K562 (cell line): ENCODE results near the gene ARHGAP4. TPM values are rescaled to one million over a fixed set of nuclear protein-coding genes. Genes with fewer than 3 reads are reported as not detected.

Source experiments
- L3MBTL2 ChIP-seq: fragments of 450-650 bp; IDR thresholded peaks from 2 replicates; pipeline ENCODE4 v1.6.1; 2016; ENCODE audit warnings: mild to moderate bottlenecking, moderate library complexity
- MAZ ChIP-seq, 2 experiments: fragments of 450-650 bp in 1 of 2; sonication (generic) in 1 of 2; formaldehyde crosslinking; IDR thresholded peaks in 1 of 2; conservative IDR thresholded peaks in 1 of 2; 2 replicates each; pipeline versions ENCODE4 v1.4.0 to v1.5.0; 2020; ENCODE audit warnings: mild to moderate bottlenecking in 1 of 2, missing genetic modification reagents in 1 of 2
- PCBP2 ChIP-seq: fragments of 200-400 bp; formaldehyde crosslinking; IDR thresholded peaks from 2 replicates; pipeline ENCODE4 v1.6.1; 2018; ENCODE audit warnings: low read length, low read depth, mild to moderate bottlenecking, moderate library complexity; ENCODE audit not compliant: poor library complexity, severe bottlenecking
- RBM25 ChIP-seq: fragments of 200-400 bp; formaldehyde crosslinking; IDR thresholded peaks from 2 replicates; pipeline ENCODE4 v1.6.1; 2018; ENCODE audit warnings: low read length, low read depth, moderate library complexity; ENCODE audit not compliant: severe bottlenecking
- ZNF263 ChIP-seq: sonication (generic); formaldehyde crosslinking; IDR thresholded peaks from 2 replicates; pipeline ENCODE4 v1.8.0; 2022; ENCODE audit warnings: mild to moderate bottlenecking, missing genetic modification reagents, borderline replicate concordance
- polyA plus RNA-seq, 8 experiments: library from polyadenylated mRNA; depleted of rRNA in 4 of 8; stranded (reverse) in 5 of 8; unstranded in 3 of 8; fragments of >200 nt; fragmentation: Nextera tagmentation in 2 of 8; fragmentation: Illumina TruSeq in 1 of 8; extraction: Ambion mirVana in 2 of 8; extraction: Trizol in 1 of 8; gene quantifications; 2 replicates each; pipeline versions ENCODE4 v1.2.1 to v1.2.3, GENCODE V29; 2011 to 2014; ENCODE audit warnings: inconsistent platforms in 1 of 8, missing spikeins in 1 of 8
- total RNA-seq, 7 experiments: library from RNA; depleted of rRNA in 6 of 7; stranded (reverse); fragments of >200 nt in 6 of 7; fragmentation: Illumina TruSeq in 2 of 7; extraction: Trizol in 2 of 7; gene quantifications; 2 replicates each; pipeline versions ENCODE4 v1.2.1 to v1.2.3, GENCODE V29; 2011 to 2021; ENCODE audit warnings: low replicate concordance in 1 of 7
- TF ChIP-seq, protein P1 (sequence below): sonication (generic); formaldehyde crosslinking; IDR thresholded peaks from 2 replicates; pipeline ENCODE4 v1.8.0; 2022; ENCODE audit warnings: mild to moderate bottlenecking, missing genetic modification reagents
- TF ChIP-seq, protein P2 (sequence below): fragments of 200-600 bp; sonication (generic); IDR thresholded peaks from one replicate; pipeline ENCODE4 v1.6.1; 2012; ENCODE audit warnings: mild to moderate bottlenecking, low read depth, low read length, inconsistent platforms
- TF ChIP-seq, protein P3 (sequence below): IDR thresholded peaks from 2 replicates; pipeline ENCODE4 v1.6.1; 2014; ENCODE audit warnings: antibody characterized with exemption

The ARHGAP4 gene
- total and polyA plus RNA-seq, 9 of the 15 experiments (the other 6 are each of a cell fraction or from before 2014, with no cell fraction given) = 0.30 to 81.8 (median 13.5) TPM

DNA sequence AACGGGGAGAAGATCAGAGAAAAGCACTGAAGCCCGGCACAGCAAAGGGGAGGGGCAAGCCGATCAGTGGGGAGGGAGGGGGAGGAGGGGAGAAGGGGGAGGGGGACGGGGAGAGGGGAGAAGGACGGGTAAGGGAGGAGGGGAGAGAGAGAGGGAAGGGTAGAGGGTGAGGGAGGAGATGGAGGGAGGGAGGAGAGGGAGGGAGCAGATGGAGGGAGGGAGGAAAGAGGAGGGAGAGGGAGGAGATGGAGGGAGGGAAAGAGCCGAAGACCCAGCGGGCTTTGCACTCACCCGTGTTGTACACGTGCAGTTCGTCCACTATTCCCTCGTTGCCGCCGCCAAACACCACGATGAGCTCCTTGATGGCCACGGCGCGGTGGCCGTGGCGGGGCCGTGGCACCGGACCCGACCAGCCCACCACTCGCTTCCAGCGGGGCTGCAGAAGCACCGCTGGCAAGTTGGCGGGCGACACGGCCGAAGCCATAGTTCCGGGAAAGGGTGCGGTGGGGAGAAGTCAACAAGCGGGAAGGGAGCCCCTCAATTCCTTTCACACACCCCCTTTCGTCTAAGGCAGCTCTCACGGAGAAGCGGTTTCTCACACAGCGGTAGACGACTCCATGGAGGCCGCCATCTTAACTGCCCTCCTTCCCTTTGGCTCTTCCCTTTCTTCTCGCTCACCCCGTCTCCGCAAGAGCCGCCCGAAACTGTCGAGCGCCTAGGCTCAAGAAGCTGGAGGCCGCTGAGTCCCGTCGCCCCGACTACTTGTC is 44.5 kb upstream of the ARHGAP4 start (continued):
- peak; percentile 85 for TF ChIP-seq L3MBTL2
- TF ChIP-seq, protein P1, sequence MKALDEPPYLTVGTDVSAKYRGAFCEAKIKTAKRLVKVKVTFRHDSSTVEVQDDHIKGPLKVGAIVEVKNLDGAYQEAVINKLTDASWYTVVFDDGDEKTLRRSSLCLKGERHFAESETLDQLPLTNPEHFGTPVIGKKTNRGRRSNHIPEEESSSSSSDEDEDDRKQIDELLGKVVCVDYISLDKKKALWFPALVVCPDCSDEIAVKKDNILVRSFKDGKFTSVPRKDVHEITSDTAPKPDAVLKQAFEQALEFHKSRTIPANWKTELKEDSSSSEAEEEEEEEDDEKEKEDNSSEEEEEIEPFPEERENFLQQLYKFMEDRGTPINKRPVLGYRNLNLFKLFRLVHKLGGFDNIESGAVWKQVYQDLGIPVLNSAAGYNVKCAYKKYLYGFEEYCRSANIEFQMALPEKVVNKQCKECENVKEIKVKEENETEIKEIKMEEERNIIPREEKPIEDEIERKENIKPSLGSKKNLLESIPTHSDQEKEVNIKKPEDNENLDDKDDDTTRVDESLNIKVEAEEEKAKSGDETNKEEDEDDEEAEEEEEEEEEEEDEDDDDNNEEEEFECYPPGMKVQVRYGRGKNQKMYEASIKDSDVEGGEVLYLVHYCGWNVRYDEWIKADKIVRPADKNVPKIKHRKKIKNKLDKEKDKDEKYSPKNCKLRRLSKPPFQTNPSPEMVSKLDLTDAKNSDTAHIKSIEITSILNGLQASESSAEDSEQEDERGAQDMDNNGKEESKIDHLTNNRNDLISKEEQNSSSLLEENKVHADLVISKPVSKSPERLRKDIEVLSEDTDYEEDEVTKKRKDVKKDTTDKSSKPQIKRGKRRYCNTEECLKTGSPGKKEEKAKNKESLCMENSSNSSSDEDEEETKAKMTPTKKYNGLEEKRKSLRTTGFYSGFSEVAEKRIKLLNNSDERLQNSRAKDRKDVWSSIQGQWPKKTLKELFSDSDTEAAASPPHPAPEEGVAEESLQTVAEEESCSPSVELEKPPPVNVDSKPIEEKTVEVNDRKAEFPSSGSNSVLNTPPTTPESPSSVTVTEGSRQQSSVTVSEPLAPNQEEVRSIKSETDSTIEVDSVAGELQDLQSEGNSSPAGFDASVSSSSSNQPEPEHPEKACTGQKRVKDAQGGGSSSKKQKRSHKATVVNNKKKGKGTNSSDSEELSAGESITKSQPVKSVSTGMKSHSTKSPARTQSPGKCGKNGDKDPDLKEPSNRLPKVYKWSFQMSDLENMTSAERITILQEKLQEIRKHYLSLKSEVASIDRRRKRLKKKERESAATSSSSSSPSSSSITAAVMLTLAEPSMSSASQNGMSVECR (CRISPR knock-in tag) = no peak; the same call in 1 of the 2 replicates
- TF ChIP-seq, protein P2, sequence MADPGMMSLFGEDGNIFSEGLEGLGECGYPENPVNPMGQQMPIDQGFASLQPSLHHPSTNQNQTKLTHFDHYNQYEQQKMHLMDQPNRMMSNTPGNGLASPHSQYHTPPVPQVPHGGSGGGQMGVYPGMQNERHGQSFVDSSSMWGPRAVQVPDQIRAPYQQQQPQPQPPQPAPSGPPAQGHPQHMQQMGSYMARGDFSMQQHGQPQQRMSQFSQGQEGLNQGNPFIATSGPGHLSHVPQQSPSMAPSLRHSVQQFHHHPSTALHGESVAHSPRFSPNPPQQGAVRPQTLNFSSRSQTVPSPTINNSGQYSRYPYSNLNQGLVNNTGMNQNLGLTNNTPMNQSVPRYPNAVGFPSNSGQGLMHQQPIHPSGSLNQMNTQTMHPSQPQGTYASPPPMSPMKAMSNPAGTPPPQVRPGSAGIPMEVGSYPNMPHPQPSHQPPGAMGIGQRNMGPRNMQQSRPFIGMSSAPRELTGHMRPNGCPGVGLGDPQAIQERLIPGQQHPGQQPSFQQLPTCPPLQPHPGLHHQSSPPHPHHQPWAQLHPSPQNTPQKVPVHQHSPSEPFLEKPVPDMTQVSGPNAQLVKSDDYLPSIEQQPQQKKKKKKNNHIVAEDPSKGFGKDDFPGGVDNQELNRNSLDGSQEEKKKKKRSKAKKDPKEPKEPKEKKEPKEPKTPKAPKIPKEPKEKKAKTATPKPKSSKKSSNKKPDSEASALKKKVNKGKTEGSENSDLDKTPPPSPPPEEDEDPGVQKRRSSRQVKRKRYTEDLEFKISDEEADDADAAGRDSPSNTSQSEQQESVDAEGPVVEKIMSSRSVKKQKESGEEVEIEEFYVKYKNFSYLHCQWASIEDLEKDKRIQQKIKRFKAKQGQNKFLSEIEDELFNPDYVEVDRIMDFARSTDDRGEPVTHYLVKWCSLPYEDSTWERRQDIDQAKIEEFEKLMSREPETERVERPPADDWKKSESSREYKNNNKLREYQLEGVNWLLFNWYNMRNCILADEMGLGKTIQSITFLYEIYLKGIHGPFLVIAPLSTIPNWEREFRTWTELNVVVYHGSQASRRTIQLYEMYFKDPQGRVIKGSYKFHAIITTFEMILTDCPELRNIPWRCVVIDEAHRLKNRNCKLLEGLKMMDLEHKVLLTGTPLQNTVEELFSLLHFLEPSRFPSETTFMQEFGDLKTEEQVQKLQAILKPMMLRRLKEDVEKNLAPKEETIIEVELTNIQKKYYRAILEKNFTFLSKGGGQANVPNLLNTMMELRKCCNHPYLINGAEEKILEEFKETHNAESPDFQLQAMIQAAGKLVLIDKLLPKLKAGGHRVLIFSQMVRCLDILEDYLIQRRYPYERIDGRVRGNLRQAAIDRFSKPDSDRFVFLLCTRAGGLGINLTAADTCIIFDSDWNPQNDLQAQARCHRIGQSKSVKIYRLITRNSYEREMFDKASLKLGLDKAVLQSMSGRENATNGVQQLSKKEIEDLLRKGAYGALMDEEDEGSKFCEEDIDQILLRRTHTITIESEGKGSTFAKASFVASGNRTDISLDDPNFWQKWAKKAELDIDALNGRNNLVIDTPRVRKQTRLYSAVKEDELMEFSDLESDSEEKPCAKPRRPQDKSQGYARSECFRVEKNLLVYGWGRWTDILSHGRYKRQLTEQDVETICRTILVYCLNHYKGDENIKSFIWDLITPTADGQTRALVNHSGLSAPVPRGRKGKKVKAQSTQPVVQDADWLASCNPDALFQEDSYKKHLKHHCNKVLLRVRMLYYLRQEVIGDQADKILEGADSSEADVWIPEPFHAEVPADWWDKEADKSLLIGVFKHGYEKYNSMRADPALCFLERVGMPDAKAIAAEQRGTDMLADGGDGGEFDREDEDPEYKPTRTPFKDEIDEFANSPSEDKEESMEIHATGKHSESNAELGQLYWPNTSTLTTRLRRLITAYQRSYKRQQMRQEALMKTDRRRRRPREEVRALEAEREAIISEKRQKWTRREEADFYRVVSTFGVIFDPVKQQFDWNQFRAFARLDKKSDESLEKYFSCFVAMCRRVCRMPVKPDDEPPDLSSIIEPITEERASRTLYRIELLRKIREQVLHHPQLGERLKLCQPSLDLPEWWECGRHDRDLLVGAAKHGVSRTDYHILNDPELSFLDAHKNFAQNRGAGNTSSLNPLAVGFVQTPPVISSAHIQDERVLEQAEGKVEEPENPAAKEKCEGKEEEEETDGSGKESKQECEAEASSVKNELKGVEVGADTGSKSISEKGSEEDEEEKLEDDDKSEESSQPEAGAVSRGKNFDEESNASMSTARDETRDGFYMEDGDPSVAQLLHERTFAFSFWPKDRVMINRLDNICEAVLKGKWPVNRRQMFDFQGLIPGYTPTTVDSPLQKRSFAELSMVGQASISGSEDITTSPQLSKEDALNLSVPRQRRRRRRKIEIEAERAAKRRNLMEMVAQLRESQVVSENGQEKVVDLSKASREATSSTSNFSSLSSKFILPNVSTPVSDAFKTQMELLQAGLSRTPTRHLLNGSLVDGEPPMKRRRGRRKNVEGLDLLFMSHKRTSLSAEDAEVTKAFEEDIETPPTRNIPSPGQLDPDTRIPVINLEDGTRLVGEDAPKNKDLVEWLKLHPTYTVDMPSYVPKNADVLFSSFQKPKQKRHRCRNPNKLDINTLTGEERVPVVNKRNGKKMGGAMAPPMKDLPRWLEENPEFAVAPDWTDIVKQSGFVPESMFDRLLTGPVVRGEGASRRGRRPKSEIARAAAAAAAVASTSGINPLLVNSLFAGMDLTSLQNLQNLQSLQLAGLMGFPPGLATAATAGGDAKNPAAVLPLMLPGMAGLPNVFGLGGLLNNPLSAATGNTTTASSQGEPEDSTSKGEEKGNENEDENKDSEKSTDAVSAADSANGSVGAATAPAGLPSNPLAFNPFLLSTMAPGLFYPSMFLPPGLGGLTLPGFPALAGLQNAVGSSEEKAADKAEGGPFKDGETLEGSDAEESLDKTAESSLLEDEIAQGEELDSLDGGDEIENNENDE = no peak
- TF ChIP-seq ZNF263 = peak; percentile 75; the same call in 1 of the 2 replicates
- TF ChIP-seq RBM25 = no peak
- TF ChIP-seq MAZ (CRISPR knock-in tag; conservative IDR thresholded peaks at IDR 0.05 in 1 of 2, IDR thresholded peaks at IDR 0.05 in 1 of 2) = peak; percentile 7 to 39; a peak in 3 of 4 replicates
- TF ChIP-seq, protein P3, sequence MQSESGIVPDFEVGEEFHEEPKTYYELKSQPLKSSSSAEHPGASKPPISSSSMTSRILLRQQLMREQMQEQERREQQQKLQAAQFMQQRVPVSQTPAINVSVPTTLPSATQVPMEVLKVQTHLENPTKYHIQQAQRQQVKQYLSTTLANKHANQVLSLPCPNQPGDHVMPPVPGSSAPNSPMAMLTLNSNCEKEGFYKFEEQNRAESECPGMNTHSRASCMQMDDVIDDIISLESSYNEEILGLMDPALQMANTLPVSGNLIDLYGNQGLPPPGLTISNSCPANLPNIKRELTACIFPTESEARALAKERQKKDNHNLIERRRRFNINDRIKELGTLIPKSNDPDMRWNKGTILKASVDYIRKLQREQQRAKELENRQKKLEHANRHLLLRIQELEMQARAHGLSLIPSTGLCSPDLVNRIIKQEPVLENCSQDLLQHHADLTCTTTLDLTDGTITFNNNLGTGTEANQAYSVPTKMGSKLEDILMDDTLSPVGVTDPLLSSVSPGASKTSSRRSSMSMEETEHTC = no peak
- no peak for TF ChIP-seq PCBP2
